Measurements from ENCODE around the gene LMNA.

Gene LMNA

GRCh38 chr1:156151093-156151688 lies 36.7 kb downstream of the LMNA start:
- TF ChIP-seq CTCF (conservative IDR thresholded peaks at IDR 0.05) (no peak), ZFX (IDR thresholded peaks at IDR 0.05) (no peak)
- no peak overlapping the region for H3K27ac ChIP-seq

DNA sequence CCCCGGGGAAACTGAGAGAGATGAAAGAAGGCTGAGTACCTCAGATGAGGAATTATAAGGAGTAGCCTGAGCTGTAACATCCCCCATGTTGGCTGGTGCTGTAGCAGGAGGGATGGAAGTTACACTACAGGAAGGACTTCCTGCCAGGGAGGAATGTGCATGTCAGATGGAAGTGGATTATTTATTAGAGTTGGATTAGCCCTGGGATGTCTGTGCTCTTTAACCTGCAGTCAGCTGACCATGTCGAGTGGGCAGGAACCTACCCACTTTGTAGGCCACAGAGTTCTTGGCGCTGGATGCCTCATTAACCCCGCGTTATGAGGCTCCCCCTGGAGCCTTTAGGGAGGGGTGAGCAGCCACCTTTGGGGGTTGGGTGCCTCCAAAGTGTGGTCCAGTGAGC lies 38.1 kb downstream of the LMNA start:
- TF ChIP-seq CTCF (conservative IDR thresholded peaks at IDR 0.05) (no peak), ZFX (IDR thresholded peaks at IDR 0.05) (no peak)
- H3K27ac ChIP-seq = peak overlapping the region; percentile 79

GRCh38 chr1:156153362-156153761 lies 38.9 kb downstream of the LMNA start, which contains the start of gene SEMA4A:
TSS of gene SEMA4A (plus strand) at chr1:156153585. CDS start at chr1:156154579, 994 bp downstream.
- H3K27ac ChIP-seq = peak within 1 kb of the TSS; percentile 79
- no peak for TF ChIP-seq CTCF (conservative IDR thresholded peaks at IDR 0.05)
- TF ChIP-seq ZFX (IDR thresholded peaks at IDR 0.05) = no peak; the same call in 1 of the 2 replicates

DNA sequence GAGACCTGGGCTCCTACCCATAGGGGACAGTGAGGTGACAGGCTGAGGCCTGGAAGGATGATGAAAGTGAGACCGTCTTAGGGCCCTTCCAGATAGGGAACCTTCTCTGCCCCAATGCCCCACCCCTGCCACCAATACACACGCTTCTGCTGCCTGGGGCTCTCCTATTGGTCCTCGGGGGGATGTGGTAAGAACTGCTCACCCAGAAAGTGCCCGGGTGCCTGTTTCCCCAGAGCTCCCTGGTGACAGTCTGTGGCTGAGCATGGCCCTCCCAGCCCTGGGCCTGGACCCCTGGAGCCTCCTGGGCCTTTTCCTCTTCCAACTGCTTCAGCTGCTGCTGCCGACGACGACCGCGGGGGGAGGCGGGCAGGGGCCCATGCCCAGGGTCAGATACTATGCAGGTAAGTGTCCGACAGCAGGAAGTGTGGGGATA lies 39.8 kb downstream of the LMNA start:
- H3K27ac ChIP-seq = peak overlapping the region; percentile 79

DNA sequence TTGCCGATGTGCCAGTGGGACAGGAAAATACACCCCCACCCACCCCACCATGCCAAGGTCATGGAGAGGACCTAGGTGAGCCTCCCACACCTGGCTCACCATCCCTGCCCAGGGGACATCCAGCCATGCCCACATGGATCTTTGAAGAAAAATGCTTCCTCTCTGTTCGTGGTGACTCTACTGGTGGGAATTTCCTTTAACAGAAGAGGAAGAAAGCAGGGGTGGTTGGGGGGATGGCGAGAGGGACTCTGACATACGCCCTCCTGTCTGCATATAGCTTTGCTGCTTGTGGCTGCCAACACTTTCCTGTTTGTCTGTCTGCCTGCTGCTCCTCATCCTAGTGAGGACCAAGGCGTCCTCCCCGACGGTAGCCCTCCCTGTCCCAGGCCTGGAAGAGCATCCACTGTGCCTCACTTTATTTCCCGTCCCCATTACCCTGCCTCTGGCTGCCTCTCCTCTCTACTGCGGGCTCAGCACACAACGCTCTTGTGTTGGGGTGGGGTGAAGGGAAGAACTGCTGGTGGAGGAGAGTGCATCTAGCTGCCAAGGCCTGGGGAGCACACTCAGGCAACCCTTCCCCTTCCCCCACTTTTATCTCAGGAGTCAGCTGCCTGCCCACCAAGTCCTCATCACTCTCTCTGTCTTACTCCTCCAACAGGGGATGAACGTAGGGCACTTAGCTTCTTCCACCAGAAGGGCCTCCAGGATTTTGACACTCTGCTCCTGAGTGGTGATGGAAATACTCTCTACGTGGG lies 41.4 kb downstream of the LMNA start:
- no peak overlapping the region for H3K27ac ChIP-seq
- TF ChIP-seq ZFX (IDR thresholded peaks at IDR 0.05) (no peak), CTCF (conservative IDR thresholded peaks at IDR 0.05) (no peak)

More for the DNA sequence above, 39.8 kb downstream of the LMNA start:
- no peak for TF ChIP-seq CTCF (conservative IDR thresholded peaks at IDR 0.05)
- no peak for TF ChIP-seq ZFX (IDR thresholded peaks at IDR 0.05)

- TF ChIP-seq CTCF (conservative IDR thresholded peaks at IDR 0.05) (no peak), ZFX (IDR thresholded peaks at IDR 0.05) (no peak)
- H3K27ac ChIP-seq = no peak overlapping the region
Observed at GRCh38 chr1:156157506-156157905, 43.0 kb downstream of the LMNA start.

GRCh38 chr1:156157966-156158365 lies 43.5 kb downstream of the LMNA start:
- TF ChIP-seq CTCF (conservative IDR thresholded peaks at IDR 0.05) (no peak), ZFX (IDR thresholded peaks at IDR 0.05) (no peak)
- H3K27ac ChIP-seq = no peak overlapping the region

Data from C4-2B (cell line).